NCI-H524 treated with DMSO at 0.1 percent for 48 hours (cell line): Measurements from ENCODE around the gene MYL3.

Experiments
- DNase-seq: peaks from one replicate; lab custom pipeline; 2025; lab: John Stamatoyannopoulos, UW

MYL3 gene

GRCh38 chr3:46899151-46900006 is 36.1 kb upstream of the MYL3 start:
- no peak for DNase-seq

- DNase-seq: no peak
Measured at GRCh38 chr3:46898321-46899150, 35.3 kb upstream of the MYL3 start.

- no peak for DNase-seq
Measured at GRCh38 chr3:46897829-46898320, 34.6 kb upstream of the MYL3 start.

- DNase-seq: no peak
Measured at GRCh38 chr3:46897031-46897430, 33.8 kb upstream of the MYL3 start.

- DNase-seq: no peak
Measured at GRCh38 chr3:46896386-46896785, 33.1 kb upstream of the MYL3 start.

GRCh38 chr3:46895761-46896160 is 32.5 kb upstream of the MYL3 start:
- DNase-seq: no peak

- DNase-seq: no peak
Measured at GRCh38 chr3:46895204-46895660, 32.0 kb upstream of the MYL3 start.

GRCh38 chr3:46894256-46894655 is 31.0 kb upstream of the MYL3 start:
- DNase-seq: no peak

- DNase-seq: no peak
Measured at GRCh38 chr3:46893763-46894162, 30.5 kb upstream of the MYL3 start.

- no peak for DNase-seq
Measured at GRCh38 chr3:46893146-46893748, 30.0 kb upstream of the MYL3 start.

GRCh38 chr3:46892285-46893145 is 29.3 kb upstream of the MYL3 start:
- no peak for DNase-seq

GRCh38 chr3:46891132-46891531 is 27.9 kb upstream of the MYL3 start:
- no peak for DNase-seq

- DNase-seq: no peak
Measured at GRCh38 chr3:46890132-46890531, 26.9 kb upstream of the MYL3 start.

GRCh38 chr3:46889381-46890110 is 26.3 kb upstream of the MYL3 start:
- no peak for DNase-seq

- DNase-seq: no peak
Measured at GRCh38 chr3:46888705-46889104, 25.5 kb upstream of the MYL3 start.

GRCh38 chr3:46887980-46888494 is 24.8 kb upstream of the MYL3 start:
- DNase-seq: no peak

- DNase-seq: no peak
Measured at GRCh38 chr3:46885612-46886011, 22.4 kb upstream of the MYL3 start.

GRCh38 chr3:46884929-46885328 is 21.7 kb upstream of the MYL3 start:
- DNase-seq: no peak

- no peak for DNase-seq
Measured at GRCh38 chr3:46884427-46884826, 21.2 kb upstream of the MYL3 start.

GRCh38 chr3:46883830-46884185 is 20.6 kb upstream of the MYL3 start:
- DNase-seq: no peak
